GM18519 (cell line): ENCODE measurements around the gene SEH1L.
"Not testable (repeated sequence)": the region's sequence is repeated elsewhere in the genome, so short reads cannot be mapped to it uniquely, and the experiment has no call there.

Experiments
- ATAC-seq: cut with Tn5 transposase; IDR thresholded peaks from one replicate; pipeline ENCODE4 v1.9.1; 2021; ENCODE audit warnings: mild to moderate bottlenecking, moderate library complexity; ENCODE audit not compliant: unreplicated experiment, low FRiP score

The SEH1L gene

GRCh38 chr18:12934454-12935071 lies 13.2 kb upstream of the SEH1L start:
- ATAC-seq, result no peak

GRCh38 chr18:12939162-12939561 lies 8.6 kb upstream of the SEH1L start:
- ATAC-seq, result no peak

GRCh38 chr18:12943215-12943614 lies 4.6 kb upstream of the SEH1L start:
- ATAC-seq, result no peak

GRCh38 chr18:12944709-12945108 lies 3.1 kb upstream of the SEH1L start:
- no peak for ATAC-seq

- ATAC-seq, result no peak
Observed at GRCh38 chr18:12946549-12947284, 1.1 kb upstream of the SEH1L start.

- ATAC-seq, result peak; percentile 43
Observed at GRCh38 chr18:12948050-12948804, 416 bp downstream of the SEH1L start.

GRCh38 chr18:12958478-12958877 lies 10.7 kb downstream of the SEH1L start:
- ATAC-seq, result no peak

GRCh38 chr18:12960395-12960794 lies 12.6 kb downstream of the SEH1L start:
- ATAC-seq, result no peak

GRCh38 chr18:12960853-12961397 lies 13.1 kb downstream of the SEH1L start:
- no peak for ATAC-seq

GRCh38 chr18:12963069-12963468 lies 15.3 kb downstream of the SEH1L start:
- ATAC-seq, result no peak

GRCh38 chr18:12968115-12968514 lies 20.3 kb downstream of the SEH1L start:
- no peak for ATAC-seq

GRCh38 chr18:12968619-12969018 lies 20.8 kb downstream of the SEH1L start:
- ATAC-seq, result no peak

- ATAC-seq, result no peak
Observed at GRCh38 chr18:12973562-12974213, 25.9 kb downstream of the SEH1L start.

GRCh38 chr18:12975488-12975887 lies 27.7 kb downstream of the SEH1L start:
- ATAC-seq, result no peak

- no peak for ATAC-seq
Observed at GRCh38 chr18:12976305-12976704, 28.5 kb downstream of the SEH1L start.

GRCh38 chr18:12980065-12980464 lies 32.3 kb downstream of the SEH1L start:
- ATAC-seq, result not testable (repeated sequence)

- no peak for ATAC-seq
Observed at GRCh38 chr18:12989397-12990122, 41.7 kb downstream of the SEH1L start.

GRCh38 chr18:12990123-12990475 lies 42.3 kb downstream of the SEH1L start:
- no peak for ATAC-seq

- no peak for ATAC-seq
Observed at GRCh38 chr18:12990641-12990966, 42.8 kb downstream of the SEH1L start.
